H1 (cell line): ENCODE results near the gene EIF2A. TPM values are rescaled to one million over a fixed set of nuclear protein-coding genes. Genes with fewer than 3 reads are reported as not detected.

Experiments used
- CTCF ChIA-PET: fragments of 300-600 bp; sonication (Branson Sonifier 250); formaldehyde crosslinking; loops from one replicate; lab custom pipeline; 2021; ENCODE audit not compliant: partially characterized antibody; lab: Charles Lee
- POLR2A ChIA-PET: fragments of 300-600 bp; sonication (Branson Sonifier 250); formaldehyde crosslinking; loops from one replicate; lab custom pipeline; 2021; ENCODE audit warnings: inconsistent platforms; ENCODE audit not compliant: partially characterized antibody; lab: Charles Lee
- DNase-seq, 2 experiments: peaks; one replicate each; pipeline versions ENCODE4 v3.0.0 to v3.0.0-alpha.2; 2010 to 2022; ENCODE audit warnings: low spot score in 2 of 2, low read depth in 1 of 2, mixed read lengths in 1 of 2
- FAIRE-seq: peaks from 2 replicates; lab custom pipeline; 2011; peaks lifted over from hg19 to GRCh38; lab: Jason Lieb, UNC
- H2AFZ ChIP-seq: 2 replicates; pipeline ENCODE4 v1.8.1; 2012; ENCODE audit warnings: low read length, inconsistent platforms
- H2AK5ac ChIP-seq: 2 replicates; pipeline ENCODE4 v1.6.1; 2013; ENCODE audit warnings: low read depth, low read length
- H2BK120ac ChIP-seq: replicated peaks from 2 replicates; pipeline ENCODE3; 2013; ENCODE audit warnings: low read depth, low read length, inconsistent platforms
- H2BK12ac ChIP-seq: 2 replicates; pipeline ENCODE4 v1.6.1; 2013; ENCODE audit warnings: low read depth, low read length
- H2BK15ac ChIP-seq: 2 replicates; pipeline ENCODE4 v1.6.1; 2013; ENCODE audit warnings: low read length
- H2BK20ac ChIP-seq: 2 replicates; pipeline ENCODE4 v1.6.1; 2013; ENCODE audit warnings: low read length
- H2BK5ac ChIP-seq: 2 replicates; pipeline ENCODE4 v1.6.1; 2013; ENCODE audit warnings: low read depth, low read length
- H3K14ac ChIP-seq: 2 replicates; pipeline ENCODE4 v1.6.1; 2013; ENCODE audit warnings: inconsistent platforms; ENCODE audit not compliant: insufficient read length
- H3K18ac ChIP-seq: 2 replicates; pipeline ENCODE4 v1.6.1; 2013; ENCODE audit warnings: low read length; ENCODE audit errors: extremely low read depth
- H3K23ac ChIP-seq: 2 replicates; pipeline ENCODE4 v1.6.1; 2013; ENCODE audit warnings: inconsistent platforms; ENCODE audit not compliant: insufficient read length
- H3K23me2 ChIP-seq: 2 replicates; pipeline ENCODE4 v1.6.1; 2013; ENCODE audit warnings: low read depth, low read length
- H3K27ac ChIP-seq: 2 replicates; pipeline ENCODE4 v1.6.1; 2011; ENCODE audit warnings: low read depth, low read length, inconsistent platforms
- H3K27me3 ChIP-seq, 4 experiments: replicated peaks in 1 of 4; 1 replicate in 1 of 4; 2 replicates in 3 of 4; pipeline versions ENCODE4 v1.6.1 to v1.8.1; 2011 to 2013; ENCODE audit warnings: low read length in 3 of 4, mild to moderate bottlenecking in 3 of 4, inconsistent platforms in 2 of 4, mixed read lengths in 2 of 4, moderate library complexity in 1 of 4; ENCODE audit not compliant: control insufficient read depth in 3 of 4, insufficient read depth in 3 of 4; ENCODE audit errors: extremely low read depth in 1 of 4
- H3K36me3 ChIP-seq, 4 experiments: 2 replicates each; pipeline versions ENCODE4 v1.6.1 to v1.8.1; 2011 to 2013; ENCODE audit warnings: mild to moderate bottlenecking in 4 of 4, low read length in 3 of 4, moderate library complexity in 2 of 4, control low read depth in 1 of 4, inconsistent platforms in 1 of 4; ENCODE audit not compliant: insufficient read depth in 4 of 4, control insufficient read depth in 2 of 4
- H3K4ac ChIP-seq: replicated peaks from 2 replicates; pipeline ENCODE3; 2013; ENCODE audit warnings: low read length, low read depth, mixed read lengths, inconsistent platforms; ENCODE audit not compliant: insufficient read length
- H3K4me1 ChIP-seq, 4 experiments: replicated peaks in 1 of 4; 1 replicate in 1 of 4; 2 replicates in 3 of 4; pipeline versions ENCODE4 v1.6.1 to v1.8.1; 2011 to 2013; ENCODE audit warnings: low read length in 3 of 4, inconsistent platforms in 2 of 4, mixed read lengths in 1 of 4; ENCODE audit not compliant: insufficient read depth in 4 of 4, control insufficient read depth in 3 of 4
- H3K4me2 ChIP-seq, 2 experiments: 2 replicates each; pipeline versions ENCODE4 v1.6.1 to v1.8.1; 2011 to 2013; ENCODE audit warnings: low read depth in 2 of 2, low read length in 2 of 2, control low read depth in 1 of 2, inconsistent platforms in 1 of 2, mild to moderate bottlenecking in 1 of 2; ENCODE audit not compliant: insufficient read depth in 1 of 2
- H3K4me3 ChIP-seq, 4 experiments: fragments of 200-600, 300-600 bp in 1 of 4; sonication (generic), shearing (Covaris generic), sonication (Bioruptor Twin) in 1 of 4; 2 replicates each; pipeline versions ENCODE4 v1.5.1 to v1.8.1; 2011 to 2016; ENCODE audit warnings: low read length in 4 of 4, low read depth in 3 of 4, control low read depth in 2 of 4, inconsistent platforms in 2 of 4, mild to moderate bottlenecking in 2 of 4, mixed read lengths in 1 of 4, moderate library complexity in 1 of 4; ENCODE audit not compliant: insufficient read depth in 2 of 4; ENCODE audit errors: extremely low read depth in 1 of 4
- H3K56ac ChIP-seq: replicated peaks from 2 replicates; pipeline ENCODE3; 2013; ENCODE audit warnings: low read depth, mild to moderate bottlenecking, mixed read lengths, low read length, inconsistent platforms; ENCODE audit not compliant: insufficient read length
- H3K79me1 ChIP-seq: 2 replicates; pipeline ENCODE4 v1.6.1; 2013; ENCODE audit warnings: low read depth, low read length, control low read depth
- H3K79me2 ChIP-seq, 2 experiments: 2 replicates each; pipeline versions ENCODE4 v1.6.1 to v1.8.1; 2012 to 2013; ENCODE audit warnings: low read length in 2 of 2, mild to moderate bottlenecking in 2 of 2, inconsistent platforms in 1 of 2; ENCODE audit not compliant: insufficient read depth in 2 of 2, control insufficient read depth in 1 of 2
- H3K9ac ChIP-seq, 4 experiments: replicated peaks in 1 of 4; 1 replicate in 1 of 4; 2 replicates in 3 of 4; pipeline versions ENCODE4 v1.6.1 to v1.8.1; 2011 to 2013; ENCODE audit warnings: low read depth in 3 of 4, low read length in 3 of 4, control low read depth in 2 of 4, mild to moderate bottlenecking in 2 of 4, moderate library complexity in 2 of 4, inconsistent platforms in 1 of 4; ENCODE audit errors: extremely low read depth in 1 of 4
- H3K9me3 ChIP-seq, 2 experiments: 2 replicates each; pipeline versions ENCODE4 v1.6.1 to v1.8.1; 2012 to 2013; ENCODE audit warnings: mild to moderate bottlenecking in 2 of 2, moderate library complexity in 2 of 2, control low read depth in 1 of 2, inconsistent platforms in 1 of 2, low read depth in 1 of 2, low read length in 1 of 2, mixed read lengths in 1 of 2; ENCODE audit not compliant: insufficient read depth in 2 of 2
- H4K20me1 ChIP-seq, 2 experiments: replicated peaks in 1 of 2; 2 replicates each; pipeline versions ENCODE3 to v1.8.1; 2011 to 2013; ENCODE audit warnings: inconsistent platforms in 2 of 2, low read length in 2 of 2, mild to moderate bottlenecking in 1 of 2; ENCODE audit not compliant: insufficient read depth in 2 of 2, control insufficient read depth in 1 of 2
- H4K5ac ChIP-seq: 2 replicates; pipeline ENCODE4 v1.6.1; 2013; ENCODE audit warnings: low read length, low read depth, mixed read lengths, inconsistent platforms; ENCODE audit not compliant: insufficient read length
- H4K8ac ChIP-seq: 2 replicates; pipeline ENCODE4 v1.8.0; 2013; ENCODE audit warnings: mild to moderate bottlenecking, moderate library complexity, low read length, inconsistent platforms; ENCODE audit not compliant: insufficient read depth; ENCODE audit errors: extremely low read depth
- H4K91ac ChIP-seq: replicated peaks from 2 replicates; pipeline ENCODE3; 2013; ENCODE audit warnings: low read length, mixed read lengths, inconsistent platforms; ENCODE audit not compliant: insufficient read length
- CBX5 ChIP-seq: fragments of 300-800, 300-1000 bp; sonication (generic); IDR thresholded peaks from 2 replicates; pipeline ENCODE4 v1.7.1; 2016; ENCODE audit warnings: antibody characterized with exemption, low read length, low read depth
- CHD1 ChIP-seq: IDR thresholded peaks from 2 replicates; pipeline ENCODE4 v1.6.1; 2012; ENCODE audit warnings: low read depth, low read length, improper control_type of control experiment
- CTCF ChIP-seq, 3 experiments: IDR thresholded peaks; 1 replicate in 2 of 3; 2 replicates in 1 of 3; pipeline versions ENCODE4 v1.5.1 to v1.6.1; 2011; ENCODE audit warnings: low read length in 3 of 3, mild to moderate bottlenecking in 3 of 3, inconsistent platforms in 2 of 3, low read depth in 1 of 3, moderate library complexity in 1 of 3; ENCODE audit not compliant: insufficient read depth in 1 of 3; ENCODE audit errors: control extremely low read depth in 1 of 3
- GABPA ChIP-seq: IDR thresholded peaks from 2 replicates; pipeline ENCODE4 v1.6.1; 2011; ENCODE audit warnings: mild to moderate bottlenecking, low read length, moderate library complexity, borderline replicate concordance; ENCODE audit not compliant: insufficient read depth
- RAD21 ChIP-seq, 2 experiments: IDR thresholded peaks in 1 of 2; conservative IDR thresholded peaks in 1 of 2; 2 replicates each; pipeline ENCODE4 v1.6.1; 2011; ENCODE audit warnings: low read depth in 2 of 2, low read length in 2 of 2, improper control_type of control experiment in 1 of 2, inconsistent platforms in 1 of 2, mild to moderate bottlenecking in 1 of 2, moderate library complexity in 1 of 2
- TEAD4 ChIP-seq: IDR thresholded peaks from 2 replicates; pipeline ENCODE4 v1.6.1; 2012; ENCODE audit warnings: low read depth, low read length, inconsistent platforms, mixed read lengths
- WGBS, 2 experiments: shearing (Covaris generic) in 1 of 2; methylation state at CpG; one replicate each; pipeline versions ENCODE4 v1.1.6 to v1.1.7; 2013 to 2015; ENCODE audit warnings: low lambda C conversion rate in 2 of 2, mixed read lengths in 2 of 2, inconsistent platforms in 1 of 2, low coverage in 1 of 2, missing lambda C conversion rate in 1 of 2; ENCODE audit not compliant: insufficient replicate concordance in 2 of 2, insufficient coverage in 1 of 2, insufficient read length in 1 of 2; ENCODE audit errors: extremely low coverage in 1 of 2, missing lambda C conversion rate in 1 of 2; 5-methylcytosine and 5-hydroxymethylcytosine counted together
- polyA plus RNA-seq, 7 experiments: library from polyadenylated mRNA; depleted of rRNA in 3 of 7; stranded (reverse) in 5 of 7; unstranded in 2 of 7; fragments of >200 nt in 5 of 7; fragments of 200-250 nt in 2 of 7; gene quantifications; 1 replicate in 5 of 7; 2 replicates in 1 of 7; 4 replicates in 1 of 7; pipeline versions ENCODE4 v1.2.1 to v1.2.3, GENCODE V29; 2011 to 2013; ENCODE audit warnings: missing spikeins in 2 of 7, mixed read lengths in 2 of 7
- total RNA-seq: library from RNA; stranded (reverse); fragmentation: NEBNext Ultra II Directional; extraction: Animal tissue kit (Norgen Biotek cat#: 25700); gene quantifications from 2 replicates; pipeline ENCODE4 v1.2.1, GENCODE V29; 2021

The EIF2A gene
- total and polyA plus RNA-seq, 2 of the 8 experiments (the other 6 are each of a cell fraction or from before 2014, with no cell fraction given): 59.3 to 91.6 TPM

GRCh38 chr3:150627557-150627956 is 81.0 kb downstream of the EIF2A start:
- no peak overlapping the region for H3K4me2 ChIP-seq
- no peak overlapping the region for H4K8ac ChIP-seq
- POLR2A ChIA-PET: no interaction called here
- H3K27ac ChIP-seq: no peak overlapping the region
- H3K9me3 ChIP-seq: no peaks in the 10 kb centered on the region
- H3K27me3 ChIP-seq: no peaks in the 10 kb centered on the region
- DNase-seq (no peak), FAIRE-seq (no peak)
- H3K79me1 ChIP-seq: no peaks in the 10 kb centered on the region
- WGBS, 2 experiments: 86% methylated on average over 2 of the region's 2 CpGs; no CpG with 5 or more reads in 1 of the 2 experiments
- no peak overlapping the region for H3K14ac ChIP-seq
- no peak overlapping the region for H3K4ac ChIP-seq
- no peak overlapping the region for H3K23ac ChIP-seq
- H3K4me3 ChIP-seq: no peak overlapping the region
- H4K20me1 ChIP-seq: no peaks in the 10 kb centered on the region
- H2AK5ac ChIP-seq: no peak overlapping the region
- peaks cover 0 to 7% of the 10 kb centered on the region in 2 experiments; a peak in 1 of 4 replicates for H3K79me2 ChIP-seq
- no peak overlapping the region for H2BK120ac ChIP-seq
- no peaks in the 10 kb centered on the region for H3K4me1 ChIP-seq
- no peak overlapping the region for H4K5ac ChIP-seq
- no peak overlapping the region for H3K18ac ChIP-seq
- H2BK20ac ChIP-seq: no peak overlapping the region
- H3K23me2 ChIP-seq: no peaks in the 10 kb centered on the region
- H3K36me3 ChIP-seq: peaks cover 0 to 56% (median 17%) of the 10 kb centered on the region in 4 experiments; a peak in 6 of 8 replicates
- no peak overlapping the region for H2BK12ac ChIP-seq
- no peak overlapping the region for H4K91ac ChIP-seq
- no peak overlapping the region for H3K9ac ChIP-seq
- H2BK15ac ChIP-seq: no peak overlapping the region
- CTCF ChIA-PET: no interaction called here
- H2AFZ ChIP-seq: no peak overlapping the region
- no peak overlapping the region for H3K56ac ChIP-seq
- TF ChIP-seq RAD21 (IDR thresholded peaks at IDR 0.05 in 1 of 2, conservative IDR thresholded peaks at IDR 0.05 in 1 of 2; ENCODE audit: low read depth in 2 of 2, low read length in 2 of 2) (no peak), GABPA (no peak), CTCF (IDR thresholded peaks at IDR 0.05; ENCODE audit: control extremely low read depth in 1 of 3, insufficient read depth in 1 of 3, low read depth in 1 of 3, low read length in 3 of 3) (no peak), CBX5 (no peak), TEAD4 (no peak), CHD1 (no peak)
- H2BK5ac ChIP-seq: no peak overlapping the region
